Activated T-helper 1 cell treated with anti-CD3 and anti-CD28 coated beads, Interleukin-12 subunit alpha, Interleukin-12 subunit beta, Interleukin-2, Interleukin-4 antibody, amounts not matched to agents 30 ng/mL and 10 ng/mL and 1 ng/mL, durations not matched to agents 14 hours and 24 hours and 36 hours (primary cell): ENCODE data around the gene TNS1. TPM values are rescaled to one million over a fixed set of nuclear protein-coding genes. Genes with fewer than 3 reads are reported as not detected.

Experiments
- DNase-seq: peaks from one replicate; pipeline ENCODE4 v3.0.0; 2021; ENCODE audit warnings: low spot score
- H3K27ac Mint-ChIP-seq: one replicate; pipeline ENCODE4 v1.8.0; 2021; ENCODE audit warnings: mild to moderate bottlenecking, mixed read lengths
- H3K27me3 Mint-ChIP-seq: one replicate; pipeline ENCODE4 v1.8.0; 2022; ENCODE audit warnings: mild to moderate bottlenecking, moderate library complexity, mixed read lengths; ENCODE audit not compliant: insufficient read depth
- H3K36me3 Mint-ChIP-seq: one replicate; pipeline ENCODE4 v1.8.0; 2021; ENCODE audit warnings: low read depth, mixed read lengths
- H3K4me1 Mint-ChIP-seq: one replicate; pipeline ENCODE4 v1.8.0; 2021; ENCODE audit warnings: low read depth, mixed read lengths
- H3K4me3 Mint-ChIP-seq: one replicate; pipeline ENCODE4 v1.8.0; 2021; ENCODE audit warnings: mild to moderate bottlenecking, moderate library complexity, mixed read lengths
- H3K9me3 Mint-ChIP-seq: one replicate; pipeline ENCODE4 v1.8.0; 2021; ENCODE audit warnings: mixed read lengths
- intact Hi-C: fragments of 100-400 bp; cut with micrococcal nuclease; formaldehyde crosslinking; loops from one replicate; pipeline ENCODE4 v1.15.1; 2024
- total RNA-seq: library from RNA; stranded (reverse); gene quantifications from 2 replicates; pipeline ENCODE4 v1.2.3, GENCODE V29; 2022

The TNS1 gene
- total RNA-seq, 1 donor from 2014 or later: 0.41 TPM

GRCh38 chr2:217833439-217833838, 169.4 kb downstream of the TNS1 start:
- Mint-ChIP-seq H3K9me3 (no peaks in the 10 kb centered on the region), H3K4me3 (no peak overlapping the region), H3K4me1 (no peaks in the 10 kb centered on the region), H3K27me3 (no peaks in the 10 kb centered on the region), H3K36me3 (no peaks in the 10 kb centered on the region), H3K27ac (no peak overlapping the region)
- no peak for DNase-seq
- intact Hi-C loops: no loop called here

- Mint-ChIP-seq H3K9me3 (no peaks in the 10 kb centered on the region), H3K4me3 (no peak overlapping the region), H3K27me3 (no peaks in the 10 kb centered on the region), H3K36me3 (no peaks in the 10 kb centered on the region), H3K27ac (no peak overlapping the region), H3K4me1 (no peaks in the 10 kb centered on the region)
- no peak for DNase-seq
- intact Hi-C loops: no loop called here
Measured at GRCh38 chr2:217832987-217833386, 169.8 kb downstream of the TNS1 start.

DNA sequence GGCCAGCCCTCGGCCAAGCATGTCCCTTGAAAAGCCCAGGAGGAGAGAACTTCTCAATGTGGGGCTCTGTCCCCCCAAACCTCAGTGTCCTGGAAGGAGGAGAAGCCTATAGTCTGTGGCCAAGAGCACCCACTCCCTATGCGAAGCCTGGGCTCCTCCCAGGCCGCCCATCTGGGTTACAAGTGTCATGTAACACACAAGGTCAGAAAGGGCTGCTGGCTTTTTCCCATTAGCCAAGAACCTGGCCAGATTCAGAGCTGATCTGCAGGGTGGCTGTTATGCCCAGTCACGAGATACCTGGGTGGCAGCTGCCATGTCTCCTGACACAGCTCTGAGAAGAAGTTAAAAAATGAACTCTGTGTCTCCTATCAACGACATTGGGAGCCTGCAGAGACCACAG, 170.7 kb downstream of the TNS1 start:
- no peaks in the 10 kb centered on the region for H3K27me3 Mint-ChIP-seq
- intact Hi-C loops: no loop called here
- no peaks in the 10 kb centered on the region for H3K9me3 Mint-ChIP-seq
- no peaks in the 10 kb centered on the region for H3K4me1 Mint-ChIP-seq
- DNase-seq: no peak
- H3K36me3 Mint-ChIP-seq: no peaks in the 10 kb centered on the region
- no peak overlapping the region for H3K4me3 Mint-ChIP-seq
- H3K27ac Mint-ChIP-seq: no peak overlapping the region

DNA sequence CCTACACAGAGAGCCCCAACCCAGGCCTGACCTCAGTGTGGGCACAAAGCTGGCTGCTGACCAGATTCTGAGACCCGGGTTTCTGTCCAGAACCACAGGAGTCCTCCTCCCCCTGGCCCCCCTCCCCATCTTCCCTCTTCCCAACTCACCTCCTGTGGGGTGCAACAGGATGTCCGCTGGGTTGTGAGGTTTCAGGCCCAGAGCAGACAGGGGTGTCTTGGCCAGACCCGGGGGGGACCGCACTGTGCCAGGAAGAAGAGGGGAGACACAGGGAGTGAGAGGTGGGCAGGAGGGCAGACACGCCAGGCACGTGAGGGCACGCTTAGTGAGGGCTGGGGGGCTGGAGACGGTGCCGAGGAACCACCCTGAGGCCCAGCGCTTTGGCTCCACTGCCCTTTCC, 171.5 kb downstream of the TNS1 start:
- no peaks in the 10 kb centered on the region for H3K27me3 Mint-ChIP-seq
- no peaks in the 10 kb centered on the region for H3K36me3 Mint-ChIP-seq
- no peak overlapping the region for H3K27ac Mint-ChIP-seq
- H3K9me3 Mint-ChIP-seq: no peaks in the 10 kb centered on the region
- H3K4me3 Mint-ChIP-seq: no peak overlapping the region
- H3K4me1 Mint-ChIP-seq: no peaks in the 10 kb centered on the region
- intact Hi-C loops: no loop called here
- no peak for DNase-seq

GRCh38 chr2:217830807-217831206, 172.0 kb downstream of the TNS1 start:
- no peak overlapping the region for H3K4me3 Mint-ChIP-seq
- no peaks in the 10 kb centered on the region for H3K9me3 Mint-ChIP-seq
- intact Hi-C loops: no loop called here
- H3K27ac Mint-ChIP-seq: no peak overlapping the region
- H3K27me3 Mint-ChIP-seq: no peaks in the 10 kb centered on the region
- no peaks in the 10 kb centered on the region for H3K36me3 Mint-ChIP-seq
- H3K4me1 Mint-ChIP-seq: no peaks in the 10 kb centered on the region
- no peak for DNase-seq

- no peaks in the 10 kb centered on the region for H3K4me1 Mint-ChIP-seq
Measured at GRCh38 chr2:217830061-217830460, 172.7 kb downstream of the TNS1 start.

GRCh38 chr2:217829420-217829819, 173.4 kb downstream of the TNS1 start:
- Mint-ChIP-seq H3K36me3 (no peaks in the 10 kb centered on the region), H3K27ac (no peak overlapping the region), H3K27me3 (no peaks in the 10 kb centered on the region), H3K9me3 (no peaks in the 10 kb centered on the region), H3K4me1 (no peaks in the 10 kb centered on the region), H3K4me3 (no peak overlapping the region)
- no peak for DNase-seq
- intact Hi-C loops: no loop called here

More at GRCh38 chr2:217830061-217830460, 172.7 kb downstream of the TNS1 start:
- H3K36me3 Mint-ChIP-seq: no peaks in the 10 kb centered on the region
- intact Hi-C loops: no loop called here
- H3K4me3 Mint-ChIP-seq: no peak overlapping the region
- H3K27ac Mint-ChIP-seq: no peak overlapping the region
- no peak for DNase-seq
- no peaks in the 10 kb centered on the region for H3K27me3 Mint-ChIP-seq
- no peaks in the 10 kb centered on the region for H3K9me3 Mint-ChIP-seq

- Mint-ChIP-seq H3K27ac (no peak overlapping the region), H3K27me3 (no peaks in the 10 kb centered on the region), H3K9me3 (no peaks in the 10 kb centered on the region), H3K4me1 (no peaks in the 10 kb centered on the region), H3K36me3 (no peaks in the 10 kb centered on the region), H3K4me3 (no peak overlapping the region)
- intact Hi-C loops: no loop called here
- no peak for DNase-seq
Measured at GRCh38 chr2:217828336-217828735, 174.5 kb downstream of the TNS1 start.

GRCh38 chr2:217827430-217828201, 175.2 kb downstream of the TNS1 start:
- DNase-seq: no peak
- no peaks in the 10 kb centered on the region for H3K9me3 Mint-ChIP-seq
- no peaks in the 10 kb centered on the region for H3K36me3 Mint-ChIP-seq
- no peaks in the 10 kb centered on the region for H3K27me3 Mint-ChIP-seq
- no peaks in the 10 kb centered on the region for H3K4me1 Mint-ChIP-seq
- H3K4me3 Mint-ChIP-seq: no peak overlapping the region
- no peak overlapping the region for H3K27ac Mint-ChIP-seq
- intact Hi-C loops: no loop called here

DNA sequence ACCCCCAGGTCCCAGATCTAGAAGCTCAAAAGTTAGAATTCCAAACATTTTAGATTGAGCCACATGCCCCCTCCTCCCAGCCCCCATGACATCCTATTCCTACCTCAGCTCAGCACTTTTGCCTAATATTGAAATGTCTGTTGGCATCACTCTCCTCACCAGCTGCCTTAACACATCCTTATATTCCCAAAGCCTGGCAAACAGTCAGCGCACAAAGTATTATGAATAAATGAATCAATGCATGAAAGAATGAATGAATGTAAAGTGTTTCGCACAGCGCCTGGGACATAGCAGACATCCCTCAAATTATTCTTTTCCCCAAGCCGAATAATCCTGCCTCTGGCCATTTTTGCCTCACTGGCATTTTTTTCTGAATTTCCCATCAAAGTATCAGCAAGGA, 175.8 kb downstream of the TNS1 start:
- Mint-ChIP-seq H3K36me3 (no peaks in the 10 kb centered on the region), H3K4me3 (no peak overlapping the region), H3K9me3 (no peaks in the 10 kb centered on the region), H3K4me1 (no peaks in the 10 kb centered on the region), H3K27ac (no peak overlapping the region), H3K27me3 (no peaks in the 10 kb centered on the region)
- intact Hi-C loops: no loop called here
- no peak for DNase-seq

DNA sequence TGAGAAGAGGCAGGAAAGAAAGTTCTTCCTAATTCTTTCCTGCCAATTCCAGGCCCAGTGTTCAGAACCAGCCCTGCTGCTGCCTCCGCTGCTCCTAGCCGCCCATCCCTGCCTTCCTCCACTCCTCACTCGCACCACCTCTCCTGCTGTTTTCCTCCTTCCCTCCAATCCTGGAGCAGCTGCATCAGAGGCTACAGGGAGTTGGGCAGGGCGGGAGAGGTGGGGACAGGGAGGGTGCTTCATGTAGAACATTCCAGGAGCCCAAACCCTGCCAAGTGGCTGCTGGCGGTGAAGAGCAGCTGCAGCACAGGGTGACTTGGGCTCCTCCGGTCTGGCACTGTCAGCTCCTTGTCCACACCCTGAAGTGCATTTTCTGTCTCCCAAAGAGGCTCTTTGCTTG, 176.3 kb downstream of the TNS1 start:
- intact Hi-C loops: no loop called here
- H3K27me3 Mint-ChIP-seq: no peaks in the 10 kb centered on the region

DNA sequence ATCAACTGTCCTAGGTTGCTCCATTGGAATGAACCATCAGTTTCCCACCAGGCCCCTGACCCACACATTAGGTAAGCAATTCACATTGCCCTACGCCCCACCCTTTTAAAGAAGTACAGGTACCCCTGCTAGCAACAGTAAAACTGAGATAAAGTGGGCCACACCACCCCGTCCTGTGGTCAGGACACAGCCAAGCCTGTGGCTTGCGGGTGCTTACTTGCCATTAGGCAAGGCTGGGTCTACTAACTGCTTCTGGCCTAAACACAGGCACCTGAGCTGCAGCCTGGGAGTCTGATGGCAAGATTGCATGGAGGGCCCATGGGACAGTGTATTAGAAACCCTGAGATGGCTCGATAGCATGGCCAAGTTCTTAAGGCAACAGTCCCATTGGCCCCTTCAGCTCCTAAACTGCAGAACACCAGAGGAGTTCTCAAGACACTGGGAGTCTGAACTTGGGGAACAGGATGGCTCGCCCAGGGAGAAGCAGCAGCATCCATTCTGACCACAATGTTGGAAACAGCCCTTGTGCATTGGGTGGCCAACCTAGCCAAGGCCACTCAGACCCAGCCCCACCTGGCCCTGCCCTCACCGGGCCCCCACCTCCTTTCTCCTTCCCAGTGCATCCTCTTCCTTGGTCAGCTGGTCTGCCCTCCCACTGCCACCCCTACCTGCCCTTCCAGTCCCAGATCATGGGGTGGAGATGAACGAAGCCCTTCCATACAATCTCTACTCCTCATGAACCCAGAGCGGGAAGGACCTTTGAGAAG, 177.1 kb downstream of the TNS1 start:
- Mint-ChIP-seq H3K4me3 (no peak overlapping the region), H3K27me3 (no peaks in the 10 kb centered on the region), H3K4me1 (no peaks in the 10 kb centered on the region), H3K27ac (no peak overlapping the region), H3K9me3 (no peaks in the 10 kb centered on the region), H3K36me3 (no peaks in the 10 kb centered on the region)
- no peak for DNase-seq
- intact Hi-C loops: no loop called here

More for the DNA sequence above, 176.3 kb downstream of the TNS1 start:
- no peak overlapping the region for H3K4me3 Mint-ChIP-seq
- no peaks in the 10 kb centered on the region for H3K9me3 Mint-ChIP-seq
- DNase-seq: no peak
- no peaks in the 10 kb centered on the region for H3K36me3 Mint-ChIP-seq
- H3K27ac Mint-ChIP-seq: no peak overlapping the region
- no peaks in the 10 kb centered on the region for H3K4me1 Mint-ChIP-seq

- Mint-ChIP-seq H3K27ac (no peak overlapping the region), H3K36me3 (no peaks in the 10 kb centered on the region), H3K4me3 (no peak overlapping the region), H3K27me3 (no peaks in the 10 kb centered on the region), H3K4me1 (no peaks in the 10 kb centered on the region), H3K9me3 (no peaks in the 10 kb centered on the region)
- intact Hi-C loops: no loop called here
- no peak for DNase-seq
Measured at GRCh38 chr2:217824223-217824622, 178.6 kb downstream of the TNS1 start.
